Panc1 (cell line): ENCODE data around the gene KRT7. TPM values are rescaled to one million over a fixed set of nuclear protein-coding genes. Genes with fewer than 3 reads are reported as not detected.

Experiments
- ATAC-seq: fragments of 200-7000 bp; cut with Tn5 transposase; 2 replicates; pipeline ENCODE4 v1.9.1; 2020; ENCODE audit warnings: mild to moderate bottlenecking, moderate library complexity
- BruUV-seq: library from RNA; stranded (reverse); fragments of 400-500 nt; replicated peaks from 2 replicates; lab custom pipeline; 2021; lab: Mats Ljungman, UMichigan
- CTCF ChIA-PET: fragments of 300-600 bp; sonication (Branson Sonifier 250); formaldehyde crosslinking; loops from one replicate; lab custom pipeline; 2022; ENCODE audit warnings: antibody characterized with exemption; lab: Charles Lee
- POLR2A ChIA-PET: fragments of 300-600 bp; sonication (Branson Sonifier 250); formaldehyde crosslinking; loops from one replicate; lab custom pipeline; 2022; ENCODE audit warnings: antibody characterized with exemption; lab: Charles Lee
- DNase-seq: peaks from one replicate; pipeline ENCODE4 v3.0.0-alpha.2; 2010; ENCODE audit warnings: low read depth, low spot score
- H3K27ac ChIP-seq: 2 replicates; pipeline ENCODE4 v1.5.1; 2011; ENCODE audit warnings: mild to moderate bottlenecking, low read length, inconsistent platforms
- H3K27me3 ChIP-seq: fragments of 200-500 bp; sonication (Bioruptor generic); 2 replicates; pipeline ENCODE4 v1.6.0; 2014; ENCODE audit warnings: low read length, inconsistent platforms; ENCODE audit not compliant: control insufficient read depth, insufficient read depth
- H3K36me3 ChIP-seq: fragments of 200-500 bp; sonication (Bioruptor generic); 2 replicates; pipeline ENCODE4 v1.5.1; 2014; ENCODE audit warnings: inconsistent platforms, mild to moderate bottlenecking, low read length, moderate library complexity; ENCODE audit not compliant: control insufficient read depth, insufficient read depth
- H3K4me1 ChIP-seq: 2 replicates; pipeline ENCODE4 v1.5.1; 2011; ENCODE audit warnings: inconsistent platforms, mild to moderate bottlenecking, low read length, moderate library complexity; ENCODE audit not compliant: control insufficient read depth, insufficient read depth
- H3K4me3 ChIP-seq, 2 experiments: 2 replicates each; pipeline ENCODE4 v1.5.1; 2011 to 2012; ENCODE audit warnings: low read depth in 2 of 2, low read length in 2 of 2, mild to moderate bottlenecking in 2 of 2, inconsistent platforms in 1 of 2, moderate library complexity in 1 of 2
- H3K9me3 ChIP-seq: fragments of 200-500 bp; sonication (Bioruptor generic); 2 replicates; pipeline ENCODE4 v1.5.1; 2014; ENCODE audit warnings: low read depth, mild to moderate bottlenecking, inconsistent platforms, low read length, moderate library complexity; ENCODE audit not compliant: control insufficient read depth, insufficient read depth
- CTCF ChIP-seq: fragments of 450-650 bp; IDR thresholded peaks from 2 replicates; pipeline ENCODE4 v1.5.1; 2017; ENCODE audit warnings: mild to moderate bottlenecking
- POLR2AphosphoS5 ChIP-seq: IDR thresholded peaks from 2 replicates; pipeline ENCODE4 v1.6.1; 2012; ENCODE audit warnings: mild to moderate bottlenecking, low read depth, low read length, moderate library complexity
- SIN3A ChIP-seq: IDR thresholded peaks from 2 replicates; pipeline ENCODE4 v1.6.1; 2012; ENCODE audit warnings: low read depth, mild to moderate bottlenecking, low read length, moderate library complexity, borderline replicate concordance; ENCODE audit not compliant: insufficient read depth
- TCF7L2 ChIP-seq: IDR thresholded peaks from 2 replicates; pipeline ENCODE4 v1.6.1; 2011; ENCODE audit warnings: mild to moderate bottlenecking, low read depth, low read length, inconsistent platforms
- in situ Hi-C: cut with HindIII; loops from 2 replicates; pipeline ENCODE4 v1.10.0; 2016; ENCODE audit warnings: low sequenced_read_pairs, low pct_unique_long_range_greater_than_20kb
- intact Hi-C: fragments of 100-400 bp; cut with micrococcal nuclease; formaldehyde crosslinking; loops from one replicate; pipeline ENCODE4 v1.10.0; 2022; ENCODE audit not compliant: unreplicated experiment
- total RNA-seq: library from RNA; stranded (reverse); gene quantifications from one replicate; pipeline ENCODE4 v1.2.1, GENCODE V29; 2021; ENCODE audit not compliant: unreplicated experiment
- TF ChIP-seq, protein P1 (sequence below), 2 experiments: IDR thresholded peaks; 2 replicates each; pipeline ENCODE4 v1.6.1; 2011 to 2012; ENCODE audit warnings: low read depth in 2 of 2, control low read depth in 1 of 2, low read length in 1 of 2, mild to moderate bottlenecking in 1 of 2, moderate library complexity in 1 of 2; ENCODE audit not compliant: insufficient read depth in 1 of 2

KRT7 gene
- total RNA-seq, 1 experiment from 2014 or later: 16.8 TPM

DNA sequence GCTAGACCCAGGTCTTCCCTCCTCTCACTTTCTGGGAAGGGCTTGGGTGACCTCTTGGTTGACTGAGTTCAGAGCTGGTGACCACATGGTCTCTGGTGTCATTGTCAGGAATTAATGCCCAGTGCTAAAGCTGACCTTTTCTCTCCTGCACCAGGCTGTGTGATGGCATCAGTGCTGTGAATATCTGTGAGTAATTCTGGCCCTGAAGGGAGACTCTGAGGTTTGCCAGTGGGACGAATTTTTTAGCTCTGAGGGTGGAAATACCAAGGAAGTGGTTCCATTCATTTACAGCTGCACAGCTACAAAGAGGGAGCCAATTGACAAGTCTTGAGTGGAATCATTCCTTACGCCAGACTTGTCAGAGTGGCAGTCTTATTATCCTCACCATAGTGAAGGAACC, 35.2 kb downstream of the KRT7 start:
- Histone ChIP-seq H3K4me1 (no peaks in the 10 kb centered on the region; the same call in 1 of the 2 replicates), H3K4me3 (no peak overlapping the region), H3K36me3 (no peaks in the 10 kb centered on the region), H3K27ac (no peak overlapping the region; the same call in 1 of the 2 replicates), H3K9me3 (no peaks in the 10 kb centered on the region), H3K27me3 (no peaks in the 10 kb centered on the region)
- TF ChIP-seq CTCF: no peak
- TF ChIP-seq TCF7L2: no peak
- TF ChIP-seq POLR2AphosphoS5: no peak
- no peak for TF ChIP-seq SIN3A
- TF ChIP-seq, protein P1, sequence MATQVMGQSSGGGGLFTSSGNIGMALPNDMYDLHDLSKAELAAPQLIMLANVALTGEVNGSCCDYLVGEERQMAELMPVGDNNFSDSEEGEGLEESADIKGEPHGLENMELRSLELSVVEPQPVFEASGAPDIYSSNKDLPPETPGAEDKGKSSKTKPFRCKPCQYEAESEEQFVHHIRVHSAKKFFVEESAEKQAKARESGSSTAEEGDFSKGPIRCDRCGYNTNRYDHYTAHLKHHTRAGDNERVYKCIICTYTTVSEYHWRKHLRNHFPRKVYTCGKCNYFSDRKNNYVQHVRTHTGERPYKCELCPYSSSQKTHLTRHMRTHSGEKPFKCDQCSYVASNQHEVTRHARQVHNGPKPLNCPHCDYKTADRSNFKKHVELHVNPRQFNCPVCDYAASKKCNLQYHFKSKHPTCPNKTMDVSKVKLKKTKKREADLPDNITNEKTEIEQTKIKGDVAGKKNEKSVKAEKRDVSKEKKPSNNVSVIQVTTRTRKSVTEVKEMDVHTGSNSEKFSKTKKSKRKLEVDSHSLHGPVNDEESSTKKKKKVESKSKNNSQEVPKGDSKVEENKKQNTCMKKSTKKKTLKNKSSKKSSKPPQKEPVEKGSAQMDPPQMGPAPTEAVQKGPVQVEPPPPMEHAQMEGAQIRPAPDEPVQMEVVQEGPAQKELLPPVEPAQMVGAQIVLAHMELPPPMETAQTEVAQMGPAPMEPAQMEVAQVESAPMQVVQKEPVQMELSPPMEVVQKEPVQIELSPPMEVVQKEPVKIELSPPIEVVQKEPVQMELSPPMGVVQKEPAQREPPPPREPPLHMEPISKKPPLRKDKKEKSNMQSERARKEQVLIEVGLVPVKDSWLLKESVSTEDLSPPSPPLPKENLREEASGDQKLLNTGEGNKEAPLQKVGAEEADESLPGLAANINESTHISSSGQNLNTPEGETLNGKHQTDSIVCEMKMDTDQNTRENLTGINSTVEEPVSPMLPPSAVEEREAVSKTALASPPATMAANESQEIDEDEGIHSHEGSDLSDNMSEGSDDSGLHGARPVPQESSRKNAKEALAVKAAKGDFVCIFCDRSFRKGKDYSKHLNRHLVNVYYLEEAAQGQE (IDR thresholded peaks at IDR 0.05; ENCODE audit: insufficient read depth in 1 of 2, low read depth in 2 of 2, low read length in 1 of 2): no peak
- DNase-seq (no peak), ATAC-seq (no peak)
- in situ Hi-C loops (no loop called here), intact Hi-C loops (no loop called here)
- no TSS peak for BruUV-seq
- POLR2A ChIA-PET: interaction anchor here (0.6 kb wide), 2 partner anchors 41 to 754 kb away, joined by 4 to 5 read pairs; no protein-coding TSS in a partner anchor
- CTCF ChIA-PET: no interaction called here

- ATAC-seq: no peak
- H3K36me3 ChIP-seq: no peaks in the 10 kb centered on the region
- intact Hi-C loops (loop anchor here (10.0 kb wide), 1 partner anchor 46 kb away; no protein-coding TSS in a partner anchor), in situ Hi-C loops (no loop called here)
- H3K4me3 ChIP-seq: no peak overlapping the region
- TF ChIP-seq, protein P1 (IDR thresholded peaks at IDR 0.05; ENCODE audit: insufficient read depth in 1 of 2, low read depth in 2 of 2, low read length in 1 of 2): no peak
- no peak for TF ChIP-seq POLR2AphosphoS5
- TF ChIP-seq CTCF: no peak
- TF ChIP-seq SIN3A: no peak
- no peak for TF ChIP-seq TCF7L2
- DNase-seq: no peak
- BruUV-seq: no TSS peak
- no peaks in the 10 kb centered on the region for H3K27me3 ChIP-seq
- H3K4me1 ChIP-seq: peaks cover 3% of the 10 kb centered on the region; the same call in 1 of the 2 replicates
- H3K27ac ChIP-seq: no peak overlapping the region
- ChIA-PET CTCF (interaction anchor here (0.6 kb wide), 1 partner anchor 13 kb away, joined by 5 read pairs; no protein-coding TSS in a partner anchor), POLR2A (no interaction called here)
- no peaks in the 10 kb centered on the region for H3K9me3 ChIP-seq
These were observed 37.6 kb downstream of the KRT7 start for GRCh38 chr12:52270541-52271070.
